HEK293 (cell line): ENCODE measurements around the gene MXRA8.

Source experiments
- BCL11A ChIP-seq: fragments of 450-650 bp; formaldehyde crosslinking; IDR thresholded peaks from 2 replicates; pipeline ENCODE4 v1.5.1; 2016; ENCODE audit warnings: low read depth, missing biosample characterization, missing genetic modification characterization
- EGR2 ChIP-seq: fragments of 450-650 bp; formaldehyde crosslinking; IDR thresholded peaks from 2 replicates; pipeline ENCODE4 v1.5.1; 2016; ENCODE audit warnings: low read depth, missing biosample characterization, missing genetic modification characterization
- GLIS1 ChIP-seq: fragments of 450-650 bp; formaldehyde crosslinking; IDR thresholded peaks from 2 replicates; pipeline ENCODE4 v1.5.1; 2016; ENCODE audit warnings: missing biosample characterization, missing genetic modification characterization
- GLIS2 ChIP-seq: fragments of 450-650 bp; formaldehyde crosslinking; IDR thresholded peaks from 2 replicates; pipeline ENCODE4 v1.5.1; 2016; ENCODE audit warnings: missing biosample characterization, missing genetic modification characterization
- KLF10 ChIP-seq: fragments of 450-650 bp; IDR thresholded peaks from 2 replicates; pipeline ENCODE4 v1.5.1; 2018; ENCODE audit warnings: missing biosample characterization, mild to moderate bottlenecking, missing genetic modification characterization
- KLF16 ChIP-seq: fragments of 450-650 bp; formaldehyde crosslinking; IDR thresholded peaks from 2 replicates; pipeline ENCODE4 v1.5.1; 2017; ENCODE audit warnings: missing biosample characterization, missing genetic modification characterization
- KLF17 ChIP-seq: fragments of 450-650 bp; formaldehyde crosslinking; IDR thresholded peaks from 2 replicates; pipeline ENCODE4 v1.5.1; 2016; ENCODE audit warnings: missing biosample characterization, missing genetic modification characterization
- KLF7 ChIP-seq: fragments of 450-650 bp; formaldehyde crosslinking; IDR thresholded peaks from 2 replicates; pipeline ENCODE4 v1.5.1; 2016; ENCODE audit warnings: missing biosample characterization, missing genetic modification characterization, borderline replicate concordance
- KLF9 ChIP-seq: fragments of 450-650 bp; formaldehyde crosslinking; IDR thresholded peaks from 2 replicates; pipeline ENCODE4 v1.5.1; 2016; ENCODE audit warnings: missing biosample characterization, missing genetic modification characterization, low read depth
- MYNN ChIP-seq: fragments of 450-650 bp; formaldehyde crosslinking; IDR thresholded peaks from 2 replicates; pipeline ENCODE4 v1.5.1; 2016; ENCODE audit warnings: missing biosample characterization, missing genetic modification characterization, borderline replicate concordance
- PATZ1 ChIP-seq: fragments of 450-650 bp; formaldehyde crosslinking; IDR thresholded peaks from 2 replicates; pipeline ENCODE4 v1.5.1; 2016; ENCODE audit warnings: missing biosample characterization, missing genetic modification characterization
- RBAK ChIP-seq: fragments of 450-650 bp; formaldehyde crosslinking; IDR thresholded peaks from 2 replicates; pipeline ENCODE4 v1.5.1; 2016; ENCODE audit warnings: missing biosample characterization, missing genetic modification characterization
- TRIM28 ChIP-seq: IDR thresholded peaks from 2 replicates; pipeline ENCODE4 v1.6.1; 2011; ENCODE audit warnings: low read length, control low read depth, borderline replicate concordance
- ZEB2 ChIP-seq: fragments of 450-650 bp; formaldehyde crosslinking; IDR thresholded peaks from 2 replicates; pipeline ENCODE4 v1.5.1; 2016; ENCODE audit warnings: missing biosample characterization, missing genetic modification characterization
- ZFHX2 ChIP-seq: fragments of 450-650 bp; formaldehyde crosslinking; conservative IDR thresholded peaks from 2 replicates; pipeline ENCODE4 v1.5.1; 2016; ENCODE audit warnings: missing biosample characterization, missing genetic modification characterization
- ZNF449 ChIP-seq: fragments of 450-650 bp; formaldehyde crosslinking; IDR thresholded peaks from 2 replicates; pipeline ENCODE4 v1.5.1; 2017; ENCODE audit warnings: missing biosample characterization, mild to moderate bottlenecking, missing genetic modification characterization, moderate library complexity
- ZNF561 ChIP-seq: fragments of 450-650 bp; IDR thresholded peaks from 2 replicates; pipeline ENCODE4 v1.5.1; 2018; ENCODE audit warnings: missing biosample characterization, missing genetic modification characterization, borderline replicate concordance
- ZNF624 ChIP-seq: fragments of 450-650 bp; formaldehyde crosslinking; IDR thresholded peaks from 2 replicates; pipeline ENCODE4 v1.5.1; 2017; ENCODE audit warnings: missing biosample characterization, missing genetic modification characterization
- ZNF645 ChIP-seq: fragments of 450-650 bp; formaldehyde crosslinking; IDR thresholded peaks from 2 replicates; pipeline ENCODE4; 2016; ENCODE audit warnings: missing biosample characterization, missing genetic modification characterization
- ZNF658 ChIP-seq: fragments of 450-650 bp; formaldehyde crosslinking; IDR thresholded peaks from 2 replicates; pipeline ENCODE4; 2016; ENCODE audit warnings: missing biosample characterization, missing genetic modification characterization
- ZNF670 ChIP-seq: fragments of 450-650 bp; formaldehyde crosslinking; IDR thresholded peaks from 2 replicates; pipeline ENCODE4 v1.5.1; 2016; ENCODE audit warnings: missing biosample characterization, missing genetic modification characterization, low read depth
- ZNF677 ChIP-seq: fragments of 450-650 bp; IDR thresholded peaks from 2 replicates; pipeline ENCODE4 v1.5.0; 2018; ENCODE audit warnings: missing biosample characterization, mild to moderate bottlenecking, missing genetic modification characterization, moderate library complexity
- ZNF830 ChIP-seq: fragments of 450-650 bp; IDR thresholded peaks from 2 replicates; pipeline ENCODE4 v1.5.0; 2018; ENCODE audit warnings: missing biosample characterization, missing genetic modification characterization, low read depth, mild to moderate bottlenecking, moderate library complexity
- TF ChIP-seq, protein P1 (sequence below): fragments of 450-650 bp; formaldehyde crosslinking; IDR thresholded peaks from 2 replicates; pipeline ENCODE4 v1.5.1; 2016; ENCODE audit warnings: missing biosample characterization, missing genetic modification characterization
- TF ChIP-seq, protein P2 (sequence below): fragments of 450-650 bp; formaldehyde crosslinking; IDR thresholded peaks from 2 replicates; pipeline ENCODE4 v1.5.1; 2017; ENCODE audit warnings: missing biosample characterization, missing genetic modification characterization

The MXRA8 gene

DNA sequence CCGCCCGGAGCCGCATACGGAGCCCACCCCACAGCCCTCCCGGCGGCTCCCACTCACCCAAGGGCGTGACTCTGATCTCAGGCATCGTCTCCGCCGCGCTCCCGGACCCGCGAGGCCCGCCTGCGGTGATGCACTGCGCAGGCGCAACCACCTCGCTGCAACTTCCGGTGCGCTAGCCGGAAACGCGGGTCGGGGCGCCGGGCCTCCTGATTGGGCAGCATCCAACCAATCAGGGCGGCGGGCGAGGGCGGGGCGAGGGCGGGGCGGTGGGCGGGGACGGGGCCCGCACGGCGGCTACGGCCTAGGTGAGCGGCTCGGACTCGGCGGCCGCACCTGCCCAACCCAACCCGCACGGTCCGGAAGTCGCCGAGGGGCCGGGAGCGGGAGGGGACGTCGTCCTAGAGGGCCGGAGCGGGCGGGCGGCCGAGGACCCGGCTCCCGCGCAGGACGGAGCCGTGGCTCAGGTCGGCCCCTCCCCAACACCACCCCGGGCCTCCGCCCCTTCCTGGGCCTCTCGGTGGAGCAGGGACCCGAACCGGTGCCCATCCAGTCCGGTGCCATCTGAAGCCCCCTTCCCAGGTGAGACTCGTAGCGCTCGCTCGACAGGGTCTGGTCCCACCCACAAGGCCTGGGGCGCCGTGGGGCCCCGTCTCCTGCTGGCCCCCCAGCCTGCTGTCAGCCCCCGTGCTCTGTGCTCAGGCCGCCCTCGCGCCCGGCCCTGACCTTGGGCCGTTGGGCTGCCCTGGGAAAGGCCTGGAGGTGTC is 33.6 kb downstream of the MXRA8 start, which contains the start of the genes CPTP and INTS11 (continued):
- 0 out of 2 replicates have a peak, but pooled peaks have one; percentile 40 for TF ChIP-seq ZFHX2 (tag by site-specific recombination)
- 0 out of 2 replicates have a peak, but pooled peaks have one; percentile 16 for TF ChIP-seq KLF17
- TF ChIP-seq PATZ1 (tag by site-specific recombination), result peak; percentile 59; the same call in 1 of the 2 replicates
- no peak for TF ChIP-seq ZNF645 (tag by site-specific recombination)
- TF ChIP-seq TRIM28, result no peak
- TF ChIP-seq ZNF830 (tag by site-specific recombination), result no peak
- 0 out of 2 replicates have a peak, but pooled peaks have one; percentile 32 for TF ChIP-seq ZNF449 (tag by site-specific recombination)
- peak; percentile 86 for TF ChIP-seq KLF9 (tag by site-specific recombination)
- peak; percentile 26; the same call in 1 of the 2 replicates for TF ChIP-seq GLIS1 (tag by site-specific recombination)
- TF ChIP-seq ZNF670 (tag by site-specific recombination), result no peak
- TF ChIP-seq RBAK (tag by site-specific recombination), result no peak
- no peak for TF ChIP-seq ZNF677
- TF ChIP-seq ZNF624 (tag by site-specific recombination), result no peak
- TF ChIP-seq ZNF658 (tag by site-specific recombination), result no peak
- TF ChIP-seq BCL11A, result no peak
- TF ChIP-seq EGR2 (tag by site-specific recombination), result 0 out of 2 replicates have a peak, but pooled peaks have one; percentile 7
- TF ChIP-seq KLF10 (tag by site-specific recombination), result peak; percentile 93
- TF ChIP-seq, protein P1, sequence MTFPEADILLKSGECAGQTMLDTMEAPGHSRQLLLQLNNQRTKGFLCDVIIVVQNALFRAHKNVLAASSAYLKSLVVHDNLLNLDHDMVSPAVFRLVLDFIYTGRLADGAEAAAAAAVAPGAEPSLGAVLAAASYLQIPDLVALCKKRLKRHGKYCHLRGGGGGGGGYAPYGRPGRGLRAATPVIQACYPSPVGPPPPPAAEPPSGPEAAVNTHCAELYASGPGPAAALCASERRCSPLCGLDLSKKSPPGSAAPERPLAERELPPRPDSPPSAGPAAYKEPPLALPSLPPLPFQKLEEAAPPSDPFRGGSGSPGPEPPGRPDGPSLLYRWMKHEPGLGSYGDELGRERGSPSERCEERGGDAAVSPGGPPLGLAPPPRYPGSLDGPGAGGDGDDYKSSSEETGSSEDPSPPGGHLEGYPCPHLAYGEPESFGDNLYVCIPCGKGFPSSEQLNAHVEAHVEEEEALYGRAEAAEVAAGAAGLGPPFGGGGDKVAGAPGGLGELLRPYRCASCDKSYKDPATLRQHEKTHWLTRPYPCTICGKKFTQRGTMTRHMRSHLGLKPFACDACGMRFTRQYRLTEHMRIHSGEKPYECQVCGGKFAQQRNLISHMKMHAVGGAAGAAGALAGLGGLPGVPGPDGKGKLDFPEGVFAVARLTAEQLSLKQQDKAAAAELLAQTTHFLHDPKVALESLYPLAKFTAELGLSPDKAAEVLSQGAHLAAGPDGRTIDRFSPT, result peak; percentile 60; the same call in 1 of the 2 replicates
- no peak for TF ChIP-seq ZEB2 (tag by site-specific recombination)
- peak; percentile 84 for TF ChIP-seq GLIS2 (tag by site-specific recombination)
- TF ChIP-seq, protein P2, sequence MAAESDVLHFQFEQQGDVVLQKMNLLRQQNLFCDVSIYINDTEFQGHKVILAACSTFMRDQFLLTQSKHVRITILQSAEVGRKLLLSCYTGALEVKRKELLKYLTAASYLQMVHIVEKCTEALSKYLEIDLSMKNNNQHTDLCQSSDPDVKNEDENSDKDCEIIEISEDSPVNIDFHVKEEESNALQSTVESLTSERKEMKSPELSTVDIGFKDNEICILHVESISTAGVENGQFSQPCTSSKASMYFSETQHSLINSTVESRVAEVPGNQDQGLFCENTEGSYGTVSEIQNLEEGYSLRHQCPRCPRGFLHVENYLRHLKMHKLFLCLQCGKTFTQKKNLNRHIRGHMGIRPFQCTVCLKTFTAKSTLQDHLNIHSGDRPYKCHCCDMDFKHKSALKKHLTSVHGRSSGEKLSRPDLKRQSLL (tag by site-specific recombination), result peak; percentile 52
- peak; percentile 80; the same call in 1 of the 2 replicates for TF ChIP-seq KLF7
- TF ChIP-seq KLF16, result peak; percentile 70; the same call in 1 of the 2 replicates
- peak; percentile 16; the same call in 1 of the 2 replicates for TF ChIP-seq ZNF561 (tag by site-specific recombination)
- 0 out of 2 replicates have a peak, but pooled peaks have one; percentile 13 for TF ChIP-seq MYNN (tag by site-specific recombination)
